ENCODE data around the gene TULP1.

Gene TULP1

DNA sequence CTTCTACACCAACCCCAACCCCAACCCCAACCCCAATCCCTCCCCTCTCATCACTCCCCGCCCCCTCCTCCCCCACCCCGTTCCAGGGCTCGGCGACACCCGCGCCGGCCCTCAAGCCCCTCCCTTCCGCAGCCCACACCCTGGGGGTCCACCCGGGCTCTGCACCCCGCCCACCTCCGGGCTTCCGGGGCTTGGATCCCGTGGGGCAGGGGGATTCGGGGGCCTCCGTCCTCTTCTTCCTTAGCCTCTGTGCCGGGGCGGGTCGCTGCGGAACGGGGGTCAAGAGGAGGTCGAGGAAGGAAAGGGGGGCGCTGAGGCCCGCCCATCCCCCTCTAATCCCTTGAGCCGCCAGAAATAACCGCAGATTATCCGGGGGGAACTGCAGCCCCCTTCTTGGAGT lies 690 bp downstream of the TULP1 start:
- H3K14ac ChIP-seq (ENCODE audit: low read length): no peak overlapping the region
- WGBS (ENCODE audit: extremely low coverage, insufficient coverage, insufficient read length): 91% methylated on average over 1 of the region's 26 CpGs
- H3K79me1 ChIP-seq (ENCODE audit: low read length): no peaks in the 10 kb centered on the region

DNA sequence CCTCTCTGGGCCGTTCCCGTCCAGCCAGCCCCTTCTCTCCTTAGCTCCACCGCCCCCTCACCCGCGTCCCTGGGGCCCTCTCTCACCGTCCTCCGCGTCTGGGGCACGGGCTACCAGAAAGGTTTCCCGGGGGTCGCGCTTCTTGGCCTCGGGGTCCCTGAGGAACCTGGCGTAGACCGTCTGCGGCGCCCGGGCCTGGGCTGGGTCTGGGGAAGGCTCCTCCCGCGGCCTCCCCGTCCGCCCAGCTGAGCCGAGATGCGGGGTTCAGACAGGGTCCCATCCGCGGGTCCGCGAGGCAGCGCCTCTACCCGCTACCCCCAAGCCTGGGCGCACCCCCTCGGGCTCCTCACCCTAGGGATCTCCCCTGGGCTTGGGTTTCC lies 1.1 kb downstream of the TULP1 start:
- Histone ChIP-seq H3K4me2 (ENCODE audit: low read length) (no peak overlapping the region), H3K23ac (ENCODE audit: low read length) (no peak overlapping the region), H3K9me3 (ENCODE audit: insufficient read depth, low read depth, low read length) (no peaks in the 10 kb centered on the region), H4K91ac (ENCODE audit: low read depth, low read length) (no peak overlapping the region), H3K4ac (ENCODE audit: low read depth, low read length) (no peak overlapping the region), H2BK12ac (ENCODE audit: low read length) (no peak overlapping the region), H3K79me2 (ENCODE audit: control insufficient read depth, insufficient read depth, low read length, poor library complexity) (no peaks in the 10 kb centered on the region), H4K8ac (ENCODE audit: low read depth, low read length) (peak overlapping the region; percentile 28), H3K4me1 (ENCODE audit: control insufficient read depth in 1 of 2, insufficient read depth in 2 of 2, low read length in 2 of 2) (no peaks in the 10 kb centered on the region), H3K27ac (ENCODE audit: low read depth, low read length) (no peak overlapping the region), H3K4me3 (ENCODE audit: low read depth, low read length) (no peak overlapping the region), H2BK120ac (ENCODE audit: insufficient read depth, low read length, poor library complexity) (no peak overlapping the region), H3K79me1 (ENCODE audit: low read length) (no peaks in the 10 kb centered on the region), H3K27me3 (ENCODE audit: insufficient read depth, low read length) (no peaks in the 10 kb centered on the region), H3K36me3 (ENCODE audit: control insufficient read depth in 1 of 2, insufficient read depth in 2 of 2, low read length in 2 of 2) (no peaks in the 10 kb centered on the region), H3K18ac (ENCODE audit: low read length) (no peak overlapping the region), H3K14ac (ENCODE audit: low read length) (no peak overlapping the region), H4K12ac (ENCODE audit: low read depth, low read length) (no peak overlapping the region), H3K9ac (ENCODE audit: low read length) (no peak overlapping the region), H2AK5ac (ENCODE audit: low read length) (peak overlapping the region; percentile 57), H2BK5ac (ENCODE audit: low read depth, low read length, poor library complexity) (no peak overlapping the region), H2AFZ (ENCODE audit: insufficient read depth, low read length, poor library complexity) (no peak overlapping the region)
- no CpG with 5 or more reads among the region's 32 CpGs for WGBS (ENCODE audit: extremely low coverage, insufficient coverage, insufficient read length)
- no peak for DNase-seq

More for the DNA sequence above, 690 bp downstream of the TULP1 start:
- Histone ChIP-seq H3K9me3 (ENCODE audit: insufficient read depth, low read depth, low read length) (no peaks in the 10 kb centered on the region), H3K23ac (ENCODE audit: low read length) (no peak overlapping the region), H4K12ac (ENCODE audit: low read depth, low read length) (no peak overlapping the region), H2BK5ac (ENCODE audit: low read depth, low read length, poor library complexity) (no peak overlapping the region), H3K27ac (ENCODE audit: low read depth, low read length) (no peak overlapping the region), H2BK12ac (ENCODE audit: low read length) (no peak overlapping the region), H3K36me3 (ENCODE audit: control insufficient read depth in 1 of 2, insufficient read depth in 2 of 2, low read length in 2 of 2) (no peaks in the 10 kb centered on the region), H3K79me2 (ENCODE audit: control insufficient read depth, insufficient read depth, low read length, poor library complexity) (no peaks in the 10 kb centered on the region), H3K4ac (ENCODE audit: low read depth, low read length) (no peak overlapping the region), H3K4me3 (ENCODE audit: low read depth, low read length) (no peak overlapping the region), H3K4me2 (ENCODE audit: low read length) (no peak overlapping the region), H3K9ac (ENCODE audit: low read length) (no peak overlapping the region), H3K18ac (ENCODE audit: low read length) (no peak overlapping the region), H3K4me1 (ENCODE audit: control insufficient read depth in 1 of 2, insufficient read depth in 2 of 2, low read length in 2 of 2) (no peaks in the 10 kb centered on the region), H4K91ac (ENCODE audit: low read depth, low read length) (no peak overlapping the region), H2AFZ (ENCODE audit: insufficient read depth, low read length, poor library complexity) (no peak overlapping the region), H3K27me3 (ENCODE audit: insufficient read depth, low read length) (no peaks in the 10 kb centered on the region), H2BK120ac (ENCODE audit: insufficient read depth, low read length, poor library complexity) (no peak overlapping the region), H2AK5ac (ENCODE audit: low read length) (no peak overlapping the region), H4K8ac (ENCODE audit: low read depth, low read length) (no peak overlapping the region)
- DNase-seq: no peak

DNA sequence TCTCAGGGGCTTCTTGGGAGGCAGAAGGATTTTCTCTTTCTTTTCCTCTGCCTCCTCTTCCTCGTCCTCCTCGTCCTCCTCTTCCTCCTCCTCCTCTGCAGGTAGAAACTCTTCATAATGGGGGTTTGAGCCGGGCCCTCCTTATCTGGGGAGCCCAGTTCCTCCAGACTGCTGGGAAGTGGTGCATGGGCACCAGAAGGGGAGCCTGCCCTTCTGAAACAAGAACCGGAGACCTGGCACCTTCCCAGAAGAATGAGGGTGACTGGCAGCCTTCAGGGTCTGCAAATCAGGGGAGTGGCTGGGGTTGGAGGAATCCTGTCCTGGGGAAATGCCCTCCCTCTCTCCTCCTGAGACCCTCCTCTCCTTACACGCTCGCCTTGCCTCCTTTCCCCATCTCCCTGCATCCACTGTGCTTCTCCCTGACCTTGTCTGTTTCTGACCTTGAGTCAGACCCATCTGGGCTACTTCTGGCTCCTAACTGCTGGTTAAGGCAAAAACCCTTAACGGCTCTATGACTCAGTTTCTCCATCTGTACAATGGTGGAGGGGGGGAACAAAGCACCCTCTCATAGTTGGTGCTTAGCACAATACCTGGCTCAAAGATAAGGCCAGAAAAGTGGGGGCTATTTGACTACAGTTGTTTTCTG lies 1.7 kb downstream of the TULP1 start:
- no peaks in the 10 kb centered on the region for H3K36me3 ChIP-seq (ENCODE audit: control insufficient read depth in 1 of 2, insufficient read depth in 2 of 2, low read length in 2 of 2)
- H3K27me3 ChIP-seq (ENCODE audit: insufficient read depth, low read length): no peaks in the 10 kb centered on the region
- no peak overlapping the region for H2BK120ac ChIP-seq (ENCODE audit: insufficient read depth, low read length, poor library complexity)
- H3K27ac ChIP-seq (ENCODE audit: low read depth, low read length): no peak overlapping the region
- no peak overlapping the region for H3K23ac ChIP-seq (ENCODE audit: low read length)
- no peak overlapping the region for H3K4ac ChIP-seq (ENCODE audit: low read depth, low read length)
- H2AK5ac ChIP-seq (ENCODE audit: low read length): no peak overlapping the region
- no peaks in the 10 kb centered on the region for H3K79me1 ChIP-seq (ENCODE audit: low read length)
- no peaks in the 10 kb centered on the region for H3K4me1 ChIP-seq (ENCODE audit: control insufficient read depth in 1 of 2, insufficient read depth in 2 of 2, low read length in 2 of 2)
- no peak overlapping the region for H4K8ac ChIP-seq (ENCODE audit: low read depth, low read length)
- no peaks in the 10 kb centered on the region for H3K79me2 ChIP-seq (ENCODE audit: control insufficient read depth, insufficient read depth, low read length, poor library complexity)
- no peak overlapping the region for H3K9ac ChIP-seq (ENCODE audit: low read length)
- no peak overlapping the region for H2BK12ac ChIP-seq (ENCODE audit: low read length)
- H4K91ac ChIP-seq (ENCODE audit: low read depth, low read length): no peak overlapping the region
- no peaks in the 10 kb centered on the region for H3K9me3 ChIP-seq (ENCODE audit: insufficient read depth, low read depth, low read length)
- no peak overlapping the region for H3K4me2 ChIP-seq (ENCODE audit: low read length)
- no peak overlapping the region for H3K14ac ChIP-seq (ENCODE audit: low read length)
- no CpG with 5 or more reads among the region's 7 CpGs for WGBS (ENCODE audit: extremely low coverage, insufficient coverage, insufficient read length)
- H3K4me3 ChIP-seq (ENCODE audit: low read depth, low read length): no peak overlapping the region
- no peak overlapping the region for H2AFZ ChIP-seq (ENCODE audit: insufficient read depth, low read length, poor library complexity)
- DNase-seq: no peak
- no peak overlapping the region for H2BK5ac ChIP-seq (ENCODE audit: low read depth, low read length, poor library complexity)
- no peak overlapping the region for H4K12ac ChIP-seq (ENCODE audit: low read depth, low read length)
- H3K18ac ChIP-seq (ENCODE audit: low read length): no peak overlapping the region

DNA sequence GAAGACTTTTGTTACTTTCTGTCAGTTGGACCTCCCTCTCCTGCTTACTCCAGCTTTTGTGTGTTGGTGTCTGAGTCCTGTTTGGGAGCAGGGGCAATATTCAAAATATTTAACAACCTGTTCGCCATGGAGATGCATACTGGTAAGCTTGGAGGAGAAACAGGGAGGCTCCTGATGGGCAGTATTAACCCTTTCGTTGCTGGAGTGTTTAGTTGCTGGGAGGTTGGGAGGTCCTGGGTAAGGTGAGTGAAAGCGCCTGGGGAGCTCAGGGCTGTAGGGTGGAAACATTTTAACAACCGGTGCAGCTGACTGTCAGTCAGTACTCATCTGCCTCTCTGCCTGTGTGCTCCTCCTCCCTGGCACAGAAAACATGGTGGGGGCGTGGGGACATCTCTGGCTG lies 4.2 kb downstream of the TULP1 start:
- Histone ChIP-seq H3K27me3 (ENCODE audit: insufficient read depth, low read length) (no peaks in the 10 kb centered on the region), H2BK12ac (ENCODE audit: low read length) (no peak overlapping the region), H2BK5ac (ENCODE audit: low read depth, low read length, poor library complexity) (no peak overlapping the region), H2BK120ac (ENCODE audit: insufficient read depth, low read length, poor library complexity) (no peak overlapping the region), H3K23ac (ENCODE audit: low read length) (no peak overlapping the region), H3K18ac (ENCODE audit: low read length) (no peak overlapping the region), H3K4me1 (ENCODE audit: control insufficient read depth in 1 of 2, insufficient read depth in 2 of 2, low read length in 2 of 2) (no peaks in the 10 kb centered on the region), H3K14ac (ENCODE audit: low read length) (no peak overlapping the region), H3K9ac (ENCODE audit: low read length) (no peak overlapping the region), H4K91ac (ENCODE audit: low read depth, low read length) (no peak overlapping the region), H4K12ac (ENCODE audit: low read depth, low read length) (no peak overlapping the region), H3K4ac (ENCODE audit: low read depth, low read length) (no peak overlapping the region), H3K79me2 (ENCODE audit: control insufficient read depth, insufficient read depth, low read length, poor library complexity) (no peaks in the 10 kb centered on the region), H2AK5ac (ENCODE audit: low read length) (no peak overlapping the region), H2AFZ (ENCODE audit: insufficient read depth, low read length, poor library complexity) (no peak overlapping the region), H3K4me3 (ENCODE audit: low read depth, low read length) (no peak overlapping the region), H3K27ac (ENCODE audit: low read depth, low read length) (no peak overlapping the region), H4K8ac (ENCODE audit: low read depth, low read length) (no peak overlapping the region), H3K36me3 (ENCODE audit: control insufficient read depth in 1 of 2, insufficient read depth in 2 of 2, low read length in 2 of 2) (no peaks in the 10 kb centered on the region), H3K9me3 (ENCODE audit: insufficient read depth, low read depth, low read length) (no peaks in the 10 kb centered on the region), H3K4me2 (ENCODE audit: low read length) (no peak overlapping the region), H3K79me1 (ENCODE audit: low read length) (no peaks in the 10 kb centered on the region)
- WGBS (ENCODE audit: extremely low coverage, insufficient coverage, insufficient read length): no CpG with 5 or more reads among the region's 5 CpGs
- DNase-seq: no peak
